ENCODE data around the gene CRB1.

The CRB1 gene

DNA sequence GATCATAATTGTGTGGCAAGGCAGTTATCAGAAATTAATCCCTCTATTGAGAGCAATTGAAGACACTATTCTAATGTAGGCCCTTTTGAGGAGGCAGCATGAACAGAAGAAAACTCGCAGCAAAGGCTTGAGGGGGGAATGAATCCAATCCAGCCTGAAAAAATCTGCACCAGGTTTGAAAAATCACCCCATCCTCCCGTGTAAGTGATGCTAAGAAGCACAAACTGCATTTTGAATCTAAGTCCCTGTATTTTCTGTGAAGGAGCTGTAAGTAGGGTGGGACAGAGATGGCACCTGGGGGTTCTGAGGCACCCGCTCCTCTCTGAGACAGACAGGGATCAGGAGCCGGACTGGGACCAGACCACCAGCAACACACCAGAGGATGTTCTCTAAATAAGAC is at the start of gene CRB1:
Gene CRB1 (plus strand): TSS at position 241 of the 400 bp plus-strand sequence. CDS start 161 bp downstream, outside the sequence.
- peak; percentile 7 for DNase-seq

DNA sequence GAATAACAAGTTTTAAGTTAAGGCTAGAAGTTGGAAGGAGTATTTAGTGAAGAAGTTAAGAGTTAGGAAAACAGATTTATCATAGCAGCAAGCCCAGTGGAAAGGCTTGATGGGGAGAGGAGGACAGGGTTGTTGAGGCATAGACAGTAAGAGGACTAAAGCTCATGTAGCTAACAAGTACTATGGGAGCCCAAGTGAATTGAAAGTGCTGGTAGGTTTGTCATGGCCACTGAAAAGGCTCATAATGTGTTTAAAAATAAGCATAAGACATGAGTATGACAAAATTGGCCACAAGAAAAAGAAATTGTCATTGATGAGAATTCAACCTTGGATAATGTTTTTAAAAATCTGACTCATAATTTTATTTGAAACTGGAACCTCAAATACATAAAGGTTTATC is 49.2 kb upstream of the CRB1 start:
- DNase-seq = no peak

GRCh38 chr1:197222025-197222685 is 45.9 kb upstream of the CRB1 start:
- DNase-seq = no peak

DNA sequence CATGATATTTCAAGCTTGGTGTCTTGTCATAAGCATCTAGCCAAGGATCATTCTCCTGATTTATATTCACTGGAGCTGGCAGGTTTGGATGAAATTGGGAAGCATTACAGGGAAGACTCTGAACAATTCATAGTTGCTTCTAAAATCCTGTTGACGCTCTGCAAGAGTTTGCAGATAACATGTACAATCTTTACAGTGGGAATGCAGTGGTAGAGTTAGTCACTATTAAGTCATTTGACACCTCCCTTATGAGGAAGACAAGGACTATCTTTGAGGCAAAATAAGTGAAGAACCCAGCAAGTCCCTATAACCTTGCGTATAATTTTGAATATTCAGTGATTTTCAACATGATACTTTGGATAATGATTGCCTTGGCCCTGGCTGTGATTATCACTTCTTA is 45.3 kb upstream of the CRB1 start:
- no peak for DNase-seq

DNA sequence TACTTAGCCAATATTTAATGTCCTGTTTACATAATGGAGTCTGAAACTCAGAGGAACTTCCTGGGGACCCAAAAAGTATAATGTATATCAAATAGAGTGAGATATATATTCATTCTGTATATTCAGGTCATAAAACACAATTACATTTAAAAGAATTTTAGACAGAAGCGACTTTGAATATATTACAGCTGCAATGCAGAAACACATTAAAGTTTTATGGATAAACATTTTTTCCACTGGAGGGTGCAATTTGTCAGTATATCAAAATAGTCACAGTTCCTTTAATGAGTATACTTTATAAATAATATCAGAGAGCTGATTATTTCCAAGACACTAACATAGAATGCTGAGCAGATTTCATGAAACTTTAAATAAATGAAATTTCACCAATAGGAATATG is 43.9 kb upstream of the CRB1 start:
- DNase-seq = no peak

DNA sequence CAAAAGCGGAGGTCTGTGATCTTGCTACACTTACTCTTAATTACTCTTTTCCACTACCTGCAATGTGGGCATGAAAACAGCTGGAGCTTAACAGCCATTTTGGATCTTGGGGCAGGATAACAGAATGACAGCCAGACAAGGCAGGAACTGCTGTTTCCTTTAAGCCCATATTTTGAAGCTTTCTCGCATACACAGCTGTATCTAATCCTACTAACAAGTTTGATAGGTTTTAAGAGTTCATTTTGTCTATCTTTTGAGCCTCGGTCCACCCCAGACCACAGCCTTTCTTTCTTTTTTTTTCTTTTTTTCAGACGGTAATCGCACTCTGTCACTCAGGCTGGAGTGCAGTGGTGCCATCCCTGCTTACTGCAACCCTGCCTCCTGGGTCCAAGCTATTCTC is 42.4 kb upstream of the CRB1 start:
- DNase-seq = no peak

DNA sequence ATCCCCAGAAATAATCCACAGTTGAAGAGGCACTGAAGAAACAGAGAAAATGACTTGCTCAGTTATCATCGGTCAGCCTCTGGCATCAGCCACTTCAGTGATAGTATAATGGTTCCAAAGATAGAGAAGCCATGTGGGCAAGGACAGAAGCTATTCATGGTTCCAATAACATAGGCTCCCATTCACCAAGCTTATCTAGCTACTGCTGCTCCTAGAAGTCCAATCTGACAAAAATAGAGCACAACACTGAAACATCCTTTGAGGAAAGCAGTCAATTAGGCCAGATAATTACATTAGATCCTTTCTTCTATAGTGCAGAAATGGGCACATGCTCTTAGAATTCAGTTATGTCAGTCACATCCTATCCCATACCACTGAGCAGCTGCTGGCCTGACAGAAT is 33.5 kb upstream of the CRB1 start:
- DNase-seq = no peak

DNA sequence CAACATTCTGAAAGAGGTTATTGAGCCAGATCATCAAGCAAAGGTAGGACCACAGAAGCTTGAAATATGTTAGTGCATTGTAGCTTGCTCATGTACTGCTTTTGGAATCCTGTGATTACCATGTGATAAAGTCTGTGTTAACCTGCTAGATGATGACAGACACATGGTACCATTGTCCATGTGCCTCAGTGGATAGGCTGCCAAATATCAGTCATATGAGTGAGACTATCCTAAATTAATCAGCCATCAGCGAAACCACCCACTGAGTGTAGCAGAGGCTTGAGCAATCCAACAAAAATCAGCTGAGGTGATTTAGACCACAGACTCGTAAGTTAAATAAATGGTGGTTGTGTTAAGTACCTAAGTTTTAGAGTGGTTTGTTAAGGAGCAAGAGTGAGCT is 32.7 kb upstream of the CRB1 start:
- no peak for DNase-seq

GRCh38 chr1:197247465-197247864 is 20.6 kb upstream of the CRB1 start:
- DNase-seq = no peak

- DNase-seq = no peak
Measured at GRCh38 chr1:197249324-197249723, 18.7 kb upstream of the CRB1 start.

- no peak for DNase-seq
Measured at GRCh38 chr1:197250616-197251015, 17.4 kb upstream of the CRB1 start.

DNA sequence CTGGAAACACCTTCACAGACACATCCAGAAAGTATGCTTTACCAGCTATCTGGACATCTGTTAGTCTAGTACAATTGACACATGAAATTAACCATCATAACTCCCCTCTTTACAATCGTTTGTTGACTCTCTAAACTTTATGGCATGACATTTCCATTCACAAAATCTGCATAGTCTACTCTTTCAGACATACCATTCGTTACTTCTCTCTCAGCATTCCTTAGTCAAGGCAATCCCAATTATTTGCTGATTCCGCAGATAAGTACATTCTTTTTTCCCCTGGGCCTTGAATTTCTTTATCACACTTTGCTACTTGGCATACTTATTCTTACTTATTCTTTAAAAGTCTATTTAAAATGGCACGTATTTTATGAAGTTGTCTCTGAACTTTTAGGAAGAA is 15.1 kb upstream of the CRB1 start:
- DNase-seq = no peak

GRCh38 chr1:197254866-197255265 is 13.2 kb upstream of the CRB1 start:
- no peak for DNase-seq

GRCh38 chr1:197264936-197265567 is 3.0 kb upstream of the CRB1 start:
- no peak for DNase-seq

GRCh38 chr1:197269053-197269452 is 1.0 kb downstream of the CRB1 start:
- peak; percentile 83 for DNase-seq

DNA sequence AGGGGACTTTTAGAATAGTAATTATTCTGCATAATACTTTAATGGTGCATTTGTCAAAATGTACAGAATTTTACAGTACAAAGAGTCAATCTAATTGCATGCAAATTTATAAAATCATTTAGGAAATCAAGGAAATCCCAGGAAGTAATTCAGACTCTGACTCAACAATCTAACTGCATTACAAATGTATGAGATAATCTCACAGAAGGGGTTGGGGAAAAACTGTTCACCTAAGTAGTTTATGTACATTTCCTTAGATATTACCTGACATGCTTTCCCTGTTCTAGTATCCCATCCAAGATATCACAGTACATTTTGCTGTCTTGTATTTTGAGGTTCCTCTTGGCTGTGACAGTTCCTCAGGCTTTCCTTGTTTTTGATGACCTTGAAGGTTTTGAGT is 4.7 kb downstream of the CRB1 start:
- DNase-seq = no peak

GRCh38 chr1:197277166-197277565 is 9.1 kb downstream of the CRB1 start:
- DNase-seq = no peak

DNA sequence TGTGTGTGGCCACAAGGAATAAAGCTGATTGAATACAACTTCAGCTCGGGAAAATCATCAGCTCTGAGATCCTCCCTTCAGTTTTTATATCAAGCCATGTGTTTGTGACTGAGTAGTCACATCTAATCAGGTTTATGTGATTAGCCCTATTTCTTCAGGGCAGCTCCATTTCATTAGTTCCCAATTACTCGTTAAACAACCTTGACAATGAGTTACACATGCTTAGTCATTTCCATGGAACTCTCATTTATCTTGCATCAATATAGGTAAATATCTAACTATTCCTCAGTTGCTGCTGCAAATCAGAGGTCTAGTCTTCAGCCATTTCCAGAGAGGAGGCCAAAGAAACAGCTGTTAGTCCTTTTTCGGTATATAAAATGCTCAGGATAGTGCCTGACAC is 16.3 kb downstream of the CRB1 start:
- DNase-seq = no peak

DNA sequence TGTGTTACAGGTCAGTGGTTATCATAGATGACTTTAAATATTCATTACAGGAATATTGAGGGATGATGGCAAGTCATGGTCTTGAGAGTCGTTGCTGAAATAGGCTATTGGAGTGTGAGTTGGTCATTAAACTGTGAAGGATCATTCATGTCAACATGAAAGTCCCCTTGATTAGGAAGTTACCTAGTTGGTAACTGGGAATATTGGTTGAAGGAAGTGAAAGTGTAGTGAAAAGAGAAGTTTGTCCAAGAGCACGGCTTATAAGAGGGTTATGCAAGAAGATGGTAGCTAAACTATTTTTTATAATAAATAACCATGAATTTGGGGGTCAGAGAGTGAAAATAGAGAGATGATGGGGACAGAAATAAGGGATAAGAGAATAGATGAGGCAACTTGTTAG is 16.9 kb downstream of the CRB1 start:
- no peak for DNase-seq

GRCh38 chr1:197285526-197286205 is 17.6 kb downstream of the CRB1 start:
- DNase-seq = no peak

DNA sequence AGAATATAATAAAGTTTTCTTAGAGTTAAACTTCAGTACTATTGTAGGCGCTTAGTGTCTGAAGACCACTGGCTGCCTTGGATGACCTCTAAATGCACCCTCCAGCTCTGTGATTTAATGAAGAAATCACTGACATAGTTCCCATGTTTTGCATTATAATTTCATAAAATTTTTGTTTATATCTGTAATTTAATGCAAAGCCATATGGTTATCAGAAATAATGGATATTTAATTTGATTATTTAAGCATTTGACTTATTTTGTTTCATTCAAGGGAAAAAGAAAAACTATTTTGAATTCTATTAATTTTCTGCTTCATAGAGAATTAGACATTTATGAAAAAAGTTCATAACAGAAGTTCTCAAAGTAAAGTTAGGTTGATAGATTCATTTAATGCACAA is 18.6 kb downstream of the CRB1 start:
- no peak for DNase-seq

GRCh38 chr1:197287863-197288262 is 19.8 kb downstream of the CRB1 start:
- DNase-seq = no peak

DNA sequence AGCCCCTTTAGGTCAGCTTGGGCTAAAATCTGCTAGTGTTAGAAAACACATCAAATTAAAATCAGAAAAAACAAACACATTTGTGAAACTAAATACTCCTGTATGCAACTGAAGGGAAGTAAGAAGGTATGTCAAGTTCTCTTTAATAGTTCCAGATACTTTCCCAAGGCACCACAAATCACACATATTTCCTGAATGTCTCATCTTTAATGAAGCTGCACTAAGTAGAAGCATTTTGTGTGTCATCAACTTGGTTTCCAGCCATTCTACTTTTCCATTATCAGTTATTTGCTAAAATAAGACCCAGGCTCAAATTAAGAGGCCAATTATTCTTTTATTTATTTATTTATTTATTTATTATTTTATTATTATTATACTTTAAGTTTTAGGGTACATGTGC is 34.7 kb downstream of the CRB1 start:
- DNase-seq = no peak

- DNase-seq = no peak
Measured at GRCh38 chr1:197303463-197303862, 35.4 kb downstream of the CRB1 start.

Data from NCI-H1417 treated with DMSO at 0.1 percent for 48 hours (cell line).